Measurements from ENCODE around the gene EMILIN3. TPM values are rescaled to one million over a fixed set of nuclear protein-coding genes. Genes with fewer than 3 reads are reported as not detected.

Gene EMILIN3
- total RNA-seq, 2 experiments from 2014 or later, result not detected

- intact Hi-C loops (cut with micrococcal nuclease; ENCODE audit: unreplicated experiment), result no loop called here
- H3K9me3 ChIP-seq (ENCODE audit: low read length), result no peaks in the 10 kb centered on the region
- H4K20me1 ChIP-seq (ENCODE audit: insufficient read depth, low read length), result no peaks in the 10 kb centered on the region
- DNase-seq (ENCODE audit: low spot score), result no peak
- no peak overlapping the region for H3K27ac ChIP-seq (ENCODE audit: low read depth, low read length, poor library complexity, severe bottlenecking)
- no peak overlapping the region for H3K4me3 ChIP-seq (ENCODE audit: low read depth, low read length, poor library complexity, severe bottlenecking)
- H2AFZ ChIP-seq (ENCODE audit: low read length), result no peak overlapping the region
- ChIA-PET POLR2A (no interaction called here), CTCF (ENCODE audit: unreplicated experiment) (no interaction called here)
- H3K9me2 ChIP-seq (ENCODE audit: insufficient read depth, low read length), result no peaks in the 10 kb centered on the region
- H3K4me1 ChIP-seq (ENCODE audit: insufficient read depth, low read length, poor library complexity, severe bottlenecking), result no peaks in the 10 kb centered on the region
- no peaks in the 10 kb centered on the region for H3K36me3 ChIP-seq (ENCODE audit: insufficient read depth, low read length)
- no peaks in the 10 kb centered on the region for H3K79me2 ChIP-seq (ENCODE audit: insufficient read depth, low read depth, low read length)
- TF ChIP-seq, protein P1, sequence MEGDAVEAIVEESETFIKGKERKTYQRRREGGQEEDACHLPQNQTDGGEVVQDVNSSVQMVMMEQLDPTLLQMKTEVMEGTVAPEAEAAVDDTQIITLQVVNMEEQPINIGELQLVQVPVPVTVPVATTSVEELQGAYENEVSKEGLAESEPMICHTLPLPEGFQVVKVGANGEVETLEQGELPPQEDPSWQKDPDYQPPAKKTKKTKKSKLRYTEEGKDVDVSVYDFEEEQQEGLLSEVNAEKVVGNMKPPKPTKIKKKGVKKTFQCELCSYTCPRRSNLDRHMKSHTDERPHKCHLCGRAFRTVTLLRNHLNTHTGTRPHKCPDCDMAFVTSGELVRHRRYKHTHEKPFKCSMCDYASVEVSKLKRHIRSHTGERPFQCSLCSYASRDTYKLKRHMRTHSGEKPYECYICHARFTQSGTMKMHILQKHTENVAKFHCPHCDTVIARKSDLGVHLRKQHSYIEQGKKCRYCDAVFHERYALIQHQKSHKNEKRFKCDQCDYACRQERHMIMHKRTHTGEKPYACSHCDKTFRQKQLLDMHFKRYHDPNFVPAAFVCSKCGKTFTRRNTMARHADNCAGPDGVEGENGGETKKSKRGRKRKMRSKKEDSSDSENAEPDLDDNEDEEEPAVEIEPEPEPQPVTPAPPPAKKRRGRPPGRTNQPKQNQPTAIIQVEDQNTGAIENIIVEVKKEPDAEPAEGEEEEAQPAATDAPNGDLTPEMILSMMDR (conservative IDR thresholded peaks at IDR 0.05; ENCODE audit: low read length), result no peak
- no peak for TF ChIP-seq EZH2phosphoT487 (IDR thresholded peaks at IDR 0.05; ENCODE audit: borderline replicate concordance, low read depth, low read length)
- BruUV-seq (replicated peaks), result no TSS peak
- no peak overlapping the region for H3K4me2 ChIP-seq (ENCODE audit: low read length)
Observed at GRCh38 chr20:41371371-41371770, 4.8 kb upstream of the EMILIN3 start.

GRCh38 chr20:41370176-41370575, 3.6 kb upstream of the EMILIN3 start:
- no peaks in the 10 kb centered on the region for H4K20me1 ChIP-seq (ENCODE audit: insufficient read depth, low read length)
- no peaks in the 10 kb centered on the region for H3K9me2 ChIP-seq (ENCODE audit: insufficient read depth, low read length)
- no peaks in the 10 kb centered on the region for H3K9me3 ChIP-seq (ENCODE audit: low read length)
- ChIA-PET POLR2A (no interaction called here), CTCF (ENCODE audit: unreplicated experiment) (no interaction called here)
- H3K36me3 ChIP-seq (ENCODE audit: insufficient read depth, low read length), result no peaks in the 10 kb centered on the region
- no peak overlapping the region for H3K4me3 ChIP-seq (ENCODE audit: low read depth, low read length, poor library complexity, severe bottlenecking)
- intact Hi-C loops (cut with micrococcal nuclease; ENCODE audit: unreplicated experiment), result no loop called here
- no peak for TF ChIP-seq EZH2phosphoT487 (IDR thresholded peaks at IDR 0.05; ENCODE audit: borderline replicate concordance, low read depth, low read length)
- TF ChIP-seq, protein P1 (conservative IDR thresholded peaks at IDR 0.05; ENCODE audit: low read length), result no peak
- no peaks in the 10 kb centered on the region for H3K79me2 ChIP-seq (ENCODE audit: insufficient read depth, low read depth, low read length)
- H3K27ac ChIP-seq (ENCODE audit: low read depth, low read length, poor library complexity, severe bottlenecking), result no peak overlapping the region
- no peak for DNase-seq (ENCODE audit: low spot score)
- no peaks in the 10 kb centered on the region for H3K4me1 ChIP-seq (ENCODE audit: insufficient read depth, low read length, poor library complexity, severe bottlenecking)
- BruUV-seq (replicated peaks), result no TSS peak
- no peak overlapping the region for H2AFZ ChIP-seq (ENCODE audit: low read length)
- no peak overlapping the region for H3K4me2 ChIP-seq (ENCODE audit: low read length)

DNA sequence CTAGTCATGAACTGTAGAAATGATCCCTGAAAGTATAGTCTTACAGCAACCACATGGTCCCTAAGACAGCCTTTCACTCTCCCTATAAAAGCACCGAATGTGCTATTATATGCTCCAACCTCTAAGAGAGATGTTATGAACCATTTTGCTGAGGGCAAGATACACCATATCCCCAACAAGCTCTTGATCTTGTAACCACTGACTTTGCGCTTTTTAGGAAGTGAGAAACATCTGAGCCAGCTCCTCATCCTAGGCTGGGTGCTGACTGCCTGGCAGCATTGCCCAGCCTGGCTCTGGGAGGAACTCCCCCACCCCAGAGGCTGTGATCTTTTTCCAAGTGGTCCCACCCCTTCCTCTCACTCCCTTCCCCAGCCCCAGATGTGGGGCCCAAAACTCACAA, 3.1 kb upstream of the EMILIN3 start:
- Histone ChIP-seq H4K20me1 (ENCODE audit: insufficient read depth, low read length) (no peaks in the 10 kb centered on the region), H3K9me2 (ENCODE audit: insufficient read depth, low read length) (no peaks in the 10 kb centered on the region), H3K9me3 (ENCODE audit: low read length) (no peaks in the 10 kb centered on the region), H3K4me3 (ENCODE audit: low read depth, low read length, poor library complexity, severe bottlenecking) (no peak overlapping the region), H3K36me3 (ENCODE audit: insufficient read depth, low read length) (no peaks in the 10 kb centered on the region), H3K27ac (ENCODE audit: low read depth, low read length, poor library complexity, severe bottlenecking) (no peak overlapping the region), H3K4me1 (ENCODE audit: insufficient read depth, low read length, poor library complexity, severe bottlenecking) (no peaks in the 10 kb centered on the region), H2AFZ (ENCODE audit: low read length) (no peak overlapping the region), H3K79me2 (ENCODE audit: insufficient read depth, low read depth, low read length) (no peaks in the 10 kb centered on the region), H3K4me2 (ENCODE audit: low read length) (no peak overlapping the region)
- POLR2A ChIA-PET, result interaction anchor here (1.0 kb wide), 1 partner anchor 10 kb away, joined by 3 read pairs; no protein-coding TSS in a partner anchor
- CTCF ChIA-PET (ENCODE audit: unreplicated experiment), result no interaction called here
- TF ChIP-seq, protein P1 (conservative IDR thresholded peaks at IDR 0.05; ENCODE audit: low read length), result no peak
- no peak for TF ChIP-seq EZH2phosphoT487 (IDR thresholded peaks at IDR 0.05; ENCODE audit: borderline replicate concordance, low read depth, low read length)
- BruUV-seq (replicated peaks), result no TSS peak
- intact Hi-C loops (cut with micrococcal nuclease; ENCODE audit: unreplicated experiment), result no loop called here
- DNase-seq (ENCODE audit: low spot score), result no peak
